Fibroblast of lung (primary cell): Measurements from ENCODE around the gene UBE2L3. TPM values are rescaled to one million over a fixed set of nuclear protein-coding genes. Genes with fewer than 3 reads are reported as not detected.
"Not testable (repeated sequence)": the region's sequence is repeated elsewhere in the genome, so short reads cannot be mapped to it uniquely, and the experiment has no call there.

Experiments used
- DNase-seq, 2 donors: peaks; one replicate each; pipeline versions ENCODE4 v3.0.0 to v3.0.0-alpha.2; 2010; ENCODE audit warnings: low read depth in 2 of 2
- H2AFZ ChIP-seq: 2 replicates; pipeline ENCODE4 v1.5.1; 2012; ENCODE audit warnings: low read length, control low read depth, inconsistent platforms
- H3K27ac ChIP-seq: 2 replicates; pipeline ENCODE4 v1.5.1; 2011; ENCODE audit warnings: low read length, control low read depth; ENCODE audit not compliant: insufficient read depth
- H3K27me3 ChIP-seq: 2 replicates; pipeline ENCODE4 v1.5.1; 2011; ENCODE audit warnings: mild to moderate bottlenecking, low read length; ENCODE audit not compliant: control insufficient read depth, insufficient read depth
- H3K36me3 ChIP-seq: 2 replicates; pipeline ENCODE4 v1.5.1; 2011; ENCODE audit warnings: low read length; ENCODE audit not compliant: control insufficient read depth, insufficient read depth
- H3K4me1 ChIP-seq: 2 replicates; pipeline ENCODE4 v1.5.1; 2011; ENCODE audit warnings: low read length; ENCODE audit not compliant: control insufficient read depth, insufficient read depth; ENCODE audit errors: extremely low read depth
- H3K4me2 ChIP-seq: 2 replicates; pipeline ENCODE4 v1.5.1; 2011; ENCODE audit warnings: low read length, control low read depth; ENCODE audit not compliant: insufficient read depth; ENCODE audit errors: extremely low read depth
- H3K4me3 ChIP-seq, 4 experiments: fragments of 200-600 bp in 1 of 4; sonication (generic) in 1 of 4; replicated peaks in 1 of 4; 2 replicates each; pipeline ENCODE4 v1.5.1; 2011 to 2016; ENCODE audit warnings: low read length in 4 of 4, low read depth in 3 of 4, mild to moderate bottlenecking in 3 of 4, control low read depth in 2 of 4, inconsistent platforms in 1 of 4, mixed read lengths in 1 of 4; ENCODE audit not compliant: insufficient read depth in 1 of 4; ENCODE audit errors: control extremely low read depth in 1 of 4
- H3K79me2 ChIP-seq: 2 replicates; pipeline ENCODE4 v1.5.1; 2012; ENCODE audit warnings: mild to moderate bottlenecking, low read length, inconsistent platforms; ENCODE audit not compliant: control insufficient read depth, insufficient read depth
- H3K9ac ChIP-seq: 2 replicates; pipeline ENCODE4 v1.5.1; 2011; ENCODE audit warnings: mild to moderate bottlenecking, low read length, control low read depth; ENCODE audit not compliant: insufficient read depth
- H3K9me3 ChIP-seq: 2 replicates; pipeline ENCODE4 v1.5.1; 2012; ENCODE audit warnings: low read depth, low read length; ENCODE audit not compliant: control insufficient read depth, insufficient read depth
- H4K20me1 ChIP-seq: 2 replicates; pipeline ENCODE4 v1.5.1; 2011; ENCODE audit warnings: low read length; ENCODE audit not compliant: control insufficient read depth, insufficient read depth; ENCODE audit errors: extremely low read depth
- CTCF ChIP-seq, 2 donors: IDR thresholded peaks in 1 of 2; conservative IDR thresholded peaks in 1 of 2; 1 replicate in 1 of 2; 2 replicates in 1 of 2; pipeline ENCODE4 v1.5.1; 2011 to 2012; ENCODE audit warnings: low read length in 2 of 2, control low read depth in 1 of 2, inconsistent platforms in 1 of 2, low read depth in 1 of 2, mild to moderate bottlenecking in 1 of 2
- EZH2 ChIP-seq: IDR thresholded peaks from 2 replicates; pipeline ENCODE4 v1.5.1; 2012; ENCODE audit warnings: low read length, control low read depth, mild to moderate bottlenecking; ENCODE audit errors: missing control alignments
- polyA minus RNA-seq: library from RNA; depleted of rRNA, polyadenylated mRNA; stranded (reverse); fragments of >200 nt; gene quantifications from 2 replicates; pipeline ENCODE4 v1.2.3, GENCODE V29; 2011; ENCODE audit warnings: low replicate concordance
- polyA plus RNA-seq, 2 donors: library from polyadenylated mRNA; depleted of rRNA in 1 of 2; stranded (reverse) in 1 of 2; unstranded in 1 of 2; fragments of >200 nt; gene quantifications; 2 replicates each; pipeline ENCODE4 v1.2.1, GENCODE V29; 2011 to 2012; ENCODE audit warnings: missing spikeins in 1 of 2
- total RNA-seq: library from RNA; depleted of rRNA; stranded (reverse); fragments of >200 nt; gene quantifications from 2 replicates; pipeline ENCODE4 v1.2.1, GENCODE V29; 2014

UBE2L3 gene
- total RNA-seq: 19.8 and 23.8 TPM in 2 replicates
- 82.4 and 109 TPM in 2 replicates for polyA plus RNA-seq
- 77.0 and 95.2 TPM in 2 replicates for polyA plus RNA-seq (2012)
- polyA minus RNA-seq: 43.9 and 46.0 TPM in 2 replicates

DNA sequence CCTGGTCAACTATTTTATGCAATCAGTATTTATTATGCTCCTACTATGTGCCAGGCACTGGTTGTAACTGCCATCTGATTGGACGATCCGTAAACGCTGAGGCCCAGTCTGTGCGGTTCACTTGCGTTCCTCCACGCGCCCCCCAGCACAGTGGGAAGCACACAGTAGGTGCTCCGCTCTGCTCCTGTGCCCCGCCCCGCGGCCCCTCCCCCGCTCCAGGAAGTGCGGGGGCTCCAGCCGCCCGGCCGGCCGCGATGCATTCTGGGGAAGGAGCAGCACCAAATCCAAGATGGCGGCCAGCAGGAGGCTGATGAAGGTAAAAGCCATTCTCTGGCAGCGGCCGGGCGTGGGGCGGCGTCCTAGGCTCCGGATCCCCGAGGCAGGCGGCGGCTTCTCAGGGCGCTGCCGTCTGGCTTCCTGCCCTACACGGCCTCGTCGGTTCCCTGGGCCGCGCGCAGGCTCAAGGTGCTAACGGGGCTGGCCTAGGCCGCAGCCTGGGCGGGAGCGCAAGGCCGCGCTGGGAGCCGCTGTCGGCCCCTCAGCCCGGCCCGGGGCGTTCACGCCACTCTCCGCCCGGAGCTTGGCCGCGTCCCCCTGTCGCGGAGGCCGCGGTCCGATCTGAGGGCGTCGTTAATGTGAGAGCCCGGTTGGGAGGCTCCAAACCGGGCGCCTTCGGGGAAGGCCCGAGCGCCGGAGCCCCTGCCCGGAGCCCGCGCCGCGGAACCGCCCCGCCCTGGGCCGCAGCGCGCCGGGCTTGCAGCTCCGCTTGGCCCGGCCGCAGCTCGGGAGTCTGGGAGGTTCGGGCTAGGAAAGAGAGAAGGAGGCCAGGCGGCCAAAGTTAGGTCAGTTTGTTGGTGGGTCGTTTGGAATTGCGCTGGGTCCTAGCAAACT lies at the start of gene UBE2L3:
Gene UBE2L3, plus strand, starts transcription at position 259 of the 891 bp plus-strand sequence. Its CDS starts 31 bp downstream, at position 290.
- no peaks in the 10 kb centered on the region for H3K27me3 ChIP-seq
- no peaks in the 10 kb centered on the region for H3K9me3 ChIP-seq
- peaks cover 10% of the 10 kb centered on the region for H3K4me1 ChIP-seq
- H4K20me1 ChIP-seq: peaks cover 9% of the 10 kb centered on the region
- DNase-seq: peak; percentile 79 to 80
- H3K9ac ChIP-seq: peak within 1 kb of the TSS; percentile 99
- H3K36me3 ChIP-seq: peaks cover 2% of the 10 kb centered on the region
- H3K4me3 ChIP-seq: peak within 1 kb of the TSS; percentile 71 to 92 (median 81)
- H3K27ac ChIP-seq: peak within 1 kb of the TSS; percentile 96
- H3K79me2 ChIP-seq: peaks cover 53% of the 10 kb centered on the region
- TF ChIP-seq CTCF (conservative IDR thresholded peaks at IDR 0.05 in 1 of 2, IDR thresholded peaks at IDR 0.05 in 1 of 2; ENCODE audit: low read depth in 1 of 2, low read length in 2 of 2) (no peak), EZH2 (no peak)
- H3K4me2 ChIP-seq: peak within 1 kb of the TSS; percentile 99
- H2AFZ ChIP-seq: peak within 1 kb of the TSS; percentile 35

DNA sequence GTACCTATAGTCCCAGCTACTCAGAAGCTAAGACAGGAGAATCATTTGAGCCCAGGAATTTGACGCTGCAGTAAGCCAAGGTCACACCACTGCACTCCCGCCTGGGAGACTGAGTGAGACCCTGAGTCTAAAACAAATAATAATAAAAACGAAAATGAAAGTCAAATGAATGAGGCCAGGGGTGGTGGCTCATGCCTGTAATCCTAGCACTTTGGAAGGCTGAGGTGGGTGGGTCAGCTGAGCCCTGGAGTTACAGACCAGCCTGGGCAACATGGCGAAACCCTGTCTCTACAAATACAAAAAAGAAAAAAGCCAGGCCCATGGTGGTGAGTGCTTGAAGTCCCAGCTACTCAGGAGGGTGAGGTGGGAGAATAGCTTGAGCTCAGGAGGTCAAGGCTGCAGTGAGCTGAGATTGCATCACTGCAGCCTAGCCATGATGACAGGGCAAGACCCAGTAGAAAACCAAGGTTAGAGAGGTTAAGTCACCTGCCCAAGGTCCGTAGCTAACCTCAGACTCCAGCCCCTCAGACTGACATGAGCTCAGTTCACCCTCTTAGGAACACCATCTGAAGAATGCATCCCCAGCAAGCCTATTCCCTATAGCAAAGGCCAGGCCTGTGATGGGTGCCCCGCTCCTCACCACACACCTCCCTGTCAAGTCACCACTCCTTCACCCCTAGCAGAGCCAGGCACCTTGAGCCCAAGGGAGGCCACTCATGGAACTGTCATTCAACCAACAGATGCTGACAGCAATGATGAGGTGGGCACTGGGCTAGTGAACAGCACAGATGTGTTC lies 40.6 kb upstream of the UBE2L3 start:
- not testable (repeated sequence) for H3K79me2 ChIP-seq, H3K27ac ChIP-seq, H2AFZ ChIP-seq, H3K4me1 ChIP-seq, H3K9me3 ChIP-seq, H3K4me3 ChIP-seq, H3K4me2 ChIP-seq, H3K36me3 ChIP-seq, H4K20me1 ChIP-seq, DNase-seq, H3K27me3 ChIP-seq, H3K9ac ChIP-seq

DNA sequence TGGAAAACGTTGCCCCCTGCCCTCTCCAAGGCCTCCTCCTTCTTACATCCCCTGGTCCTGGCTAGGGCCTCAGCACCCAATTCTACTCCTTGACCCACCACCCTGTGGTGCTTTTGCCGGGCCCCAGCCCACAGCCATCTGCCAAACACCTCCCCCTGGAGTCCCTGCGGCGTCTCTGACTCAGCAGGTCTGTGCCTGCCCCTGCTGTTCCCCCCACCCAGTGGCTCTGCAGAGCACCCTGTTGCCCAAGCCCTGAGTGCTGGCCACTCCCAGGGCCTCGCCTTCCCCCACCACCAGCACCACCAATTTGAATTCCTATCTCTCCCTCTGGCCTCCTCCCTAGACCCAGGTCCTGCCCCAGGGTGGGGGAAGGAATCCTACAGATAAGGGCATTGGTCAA lies 36.0 kb upstream of the UBE2L3 start:
- not testable (repeated sequence) for H3K4me2 ChIP-seq

GRCh38 chr22:21532863-21533648 lies 34.5 kb upstream of the UBE2L3 start:
- H3K27me3 ChIP-seq: not testable (repeated sequence)

More for the DNA sequence above, 36.0 kb upstream of the UBE2L3 start:
- H3K9ac ChIP-seq, H3K4me3 ChIP-seq, DNase-seq, H3K9me3 ChIP-seq, H3K36me3 ChIP-seq, H2AFZ ChIP-seq, H3K27ac ChIP-seq, H3K27me3 ChIP-seq, H3K79me2 ChIP-seq, H3K4me1 ChIP-seq, H4K20me1 ChIP-seq: not testable (repeated sequence)

DNA sequence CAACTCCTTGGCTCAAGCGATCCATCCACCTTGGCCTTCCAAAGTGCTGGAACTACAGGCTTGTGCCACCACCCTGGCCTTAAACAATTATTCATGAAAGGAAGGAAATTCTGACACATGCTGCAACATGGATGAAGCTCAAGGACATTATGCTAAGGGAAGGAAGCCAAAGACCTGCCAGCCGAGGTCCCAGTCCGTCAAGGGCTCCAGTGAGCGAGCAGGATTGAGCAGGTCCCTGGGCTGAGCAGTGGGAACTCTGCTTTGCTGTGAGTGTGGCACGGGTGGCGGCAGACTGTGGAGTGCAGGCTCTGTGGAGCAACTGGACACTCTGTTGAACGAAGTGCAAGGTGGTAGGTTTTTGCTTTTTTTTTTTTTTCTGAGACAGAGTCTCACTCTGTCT lies 27.7 kb upstream of the UBE2L3 start:
- not testable (repeated sequence) for H3K4me1 ChIP-seq, H3K4me3 ChIP-seq, H4K20me1 ChIP-seq, H3K27me3 ChIP-seq, H3K79me2 ChIP-seq, H3K27ac ChIP-seq, H2AFZ ChIP-seq, H3K4me2 ChIP-seq, H3K36me3 ChIP-seq, H3K9me3 ChIP-seq, DNase-seq, H3K9ac ChIP-seq

More at GRCh38 chr22:21532863-21533648, 34.5 kb upstream of the UBE2L3 start:
- H3K27ac ChIP-seq, H3K4me3 ChIP-seq, H3K9ac ChIP-seq, DNase-seq, H4K20me1 ChIP-seq, H3K9me3 ChIP-seq, H3K79me2 ChIP-seq, H3K4me1 ChIP-seq, H3K36me3 ChIP-seq, H2AFZ ChIP-seq, H3K4me2 ChIP-seq: not testable (repeated sequence)
